Suprapubic skin (tissue), 4 donors: ENCODE measurements around the gene IMP4. TPM values are rescaled to one million over a fixed set of nuclear protein-coding genes. Genes with fewer than 3 reads are reported as not detected.

ENCODE experiments used
- DNase-seq, 2 donors: peaks; one replicate each; pipeline ENCODE4 v3.0.0-alpha.2; 2019; ENCODE audit warnings: low spot score in 2 of 2
- H3K27ac ChIP-seq: fragments of 200-600 bp; sonication (generic); one replicate; pipeline ENCODE4 v1.5.1; 2019
- H3K27me3 ChIP-seq: fragments of 200-600 bp; sonication (generic); one replicate; pipeline ENCODE4 v1.5.1; 2019
- H3K36me3 ChIP-seq: fragments of 200-600 bp; sonication (generic); one replicate; pipeline ENCODE4 v1.5.1; 2019
- H3K4me1 ChIP-seq: fragments of 200-600 bp; sonication (generic); one replicate; pipeline ENCODE4 v1.5.1; 2019
- H3K4me3 ChIP-seq: fragments of 200-600 bp; sonication (generic); one replicate; pipeline ENCODE4 v1.5.1; 2019; ENCODE audit warnings: mild to moderate bottlenecking
- H3K9me3 ChIP-seq: fragments of 200-600 bp; sonication (generic); one replicate; pipeline ENCODE4 v1.5.1; 2019
- CTCF ChIP-seq, 2 donors: fragments of 200-600 bp in 1 of 2; fragments of 450-650 bp in 1 of 2; sonication (generic) in 1 of 2; IDR thresholded peaks; one replicate each; pipeline ENCODE4 v1.5.1; 2016 to 2019; ENCODE audit warnings: antibody characterized with exemption in 2 of 2, mild to moderate bottlenecking in 1 of 2, moderate library complexity in 1 of 2
- EP300 ChIP-seq: sonication (generic); formaldehyde crosslinking; IDR thresholded peaks from one replicate; pipeline ENCODE4 v1.6.1; 2017; ENCODE audit warnings: antibody characterized with exemption
- POLR2A ChIP-seq, 2 donors: fragments of 450-650 bp; IDR thresholded peaks; one replicate each; pipeline ENCODE4 v1.6.1; 2017; ENCODE audit warnings: antibody characterized with exemption in 2 of 2, mild to moderate bottlenecking in 2 of 2, moderate library complexity in 2 of 2
- POLR2AphosphoS5 ChIP-seq, 3 donors: sonication (generic); formaldehyde crosslinking; IDR thresholded peaks; one replicate each; pipeline ENCODE4 v1.6.1; 2017; ENCODE audit warnings: antibody characterized with exemption in 3 of 3
- WGBS: methylation state at CpG from one replicate; pipeline ENCODE4 v1.1.5; 2018; 5-methylcytosine and 5-hydroxymethylcytosine counted together
- total RNA-seq, 4 donors: library from RNA; depleted of rRNA; stranded (reverse); fragments of >200 nt; gene quantifications; one replicate each; pipeline ENCODE4 v1.1.0, GENCODE V29; 2016

The IMP4 gene
- total RNA-seq, 4 donors from 2014 or later: 84.0 to 125 (median 98.8) TPM

GRCh38 chr2:130314377-130314776 is 28.3 kb upstream of the IMP4 start:
- Histone ChIP-seq H3K4me1 (no peaks in the 10 kb centered on the region), H3K9me3 (no peaks in the 10 kb centered on the region), H3K36me3 (no peaks in the 10 kb centered on the region), H3K27ac (no peak overlapping the region), H3K27me3 (no peaks in the 10 kb centered on the region), H3K4me3 (no peak overlapping the region)
- TF ChIP-seq POLR2A (IDR thresholded peaks at IDR 0.05) (no peak), POLR2AphosphoS5 (IDR thresholded peaks at IDR 0.05) (no peak), CTCF (IDR thresholded peaks at IDR 0.05) (no peak), EP300 (no peak)
- no CpG with 5 or more reads among the region's 3 CpGs for WGBS
- DNase-seq: no peak

DNA sequence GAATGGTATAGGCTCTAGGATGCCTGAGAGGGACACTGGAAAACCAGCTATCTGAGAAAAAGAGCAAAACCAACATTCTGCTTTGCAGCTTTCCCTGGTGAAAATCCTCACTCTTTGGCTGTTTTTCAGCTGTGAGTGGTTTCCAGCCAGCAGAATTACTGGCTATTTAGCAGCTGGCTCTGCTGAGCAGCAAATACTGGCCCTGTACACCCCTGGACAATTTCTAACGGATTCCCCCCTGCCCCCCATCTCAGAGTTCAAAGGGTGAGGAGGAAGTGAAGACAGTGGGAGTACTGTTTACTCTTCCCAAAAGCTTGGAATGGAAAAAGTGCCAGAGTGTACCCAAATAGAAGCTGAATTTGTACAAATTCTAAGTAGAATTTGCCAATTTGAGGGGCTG is 26.1 kb upstream of the IMP4 start:
- no peak for DNase-seq
- Histone ChIP-seq H3K9me3 (no peaks in the 10 kb centered on the region), H3K4me3 (no peak overlapping the region), H3K36me3 (no peaks in the 10 kb centered on the region), H3K27me3 (no peaks in the 10 kb centered on the region), H3K27ac (no peak overlapping the region), H3K4me1 (no peaks in the 10 kb centered on the region)
- WGBS: 0% methylated on average over 1 of the region's 1 CpG
- TF ChIP-seq CTCF (IDR thresholded peaks at IDR 0.05) (no peak), EP300 (no peak), POLR2AphosphoS5 (IDR thresholded peaks at IDR 0.05) (no peak), POLR2A (IDR thresholded peaks at IDR 0.05) (no peak)

- no peaks in the 10 kb centered on the region for H3K9me3 ChIP-seq
- H3K4me3 ChIP-seq: no peak overlapping the region
- H3K27me3 ChIP-seq: peaks cover 4% of the 10 kb centered on the region
- H3K27ac ChIP-seq: no peak overlapping the region
- H3K4me1 ChIP-seq: no peaks in the 10 kb centered on the region
- no peak for DNase-seq
- no peaks in the 10 kb centered on the region for H3K36me3 ChIP-seq
- no peak for TF ChIP-seq CTCF (IDR thresholded peaks at IDR 0.05)
- TF ChIP-seq POLR2A (IDR thresholded peaks at IDR 0.05): no peak
- no peak for TF ChIP-seq POLR2AphosphoS5 (IDR thresholded peaks at IDR 0.05)
- TF ChIP-seq EP300: no peak
- WGBS: 78% methylated on average over 7 of the region's 7 CpGs
Measured at GRCh38 chr2:130318906-130319305, 23.8 kb upstream of the IMP4 start.

DNA sequence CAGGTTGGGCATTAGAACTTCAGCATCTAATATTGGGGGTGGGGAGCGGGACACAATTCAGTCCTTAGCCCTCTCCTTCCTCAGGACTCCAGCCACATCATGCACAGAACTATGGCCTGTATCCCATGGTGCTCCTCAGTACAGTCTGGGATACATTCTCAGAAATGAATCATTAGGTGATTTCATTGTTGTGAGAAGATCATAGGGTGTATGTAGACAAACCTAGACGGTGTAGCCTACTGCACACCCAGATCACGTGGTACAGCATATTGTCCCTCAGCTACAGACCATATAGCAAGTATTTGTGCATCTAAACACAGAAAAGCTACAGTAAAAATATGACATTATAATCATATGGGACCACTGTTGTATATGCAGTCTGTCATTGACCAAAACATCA is 23.2 kb upstream of the IMP4 start:
- 88% methylated on average over 3 of the region's 3 CpGs for WGBS
- H3K36me3 ChIP-seq: no peaks in the 10 kb centered on the region
- peaks cover 7% of the 10 kb centered on the region for H3K27me3 ChIP-seq
- H3K4me3 ChIP-seq: no peak overlapping the region
- no peaks in the 10 kb centered on the region for H3K4me1 ChIP-seq
- H3K27ac ChIP-seq: no peak overlapping the region
- TF ChIP-seq EP300 (no peak), CTCF (IDR thresholded peaks at IDR 0.05) (no peak), POLR2A (IDR thresholded peaks at IDR 0.05) (no peak), POLR2AphosphoS5 (IDR thresholded peaks at IDR 0.05) (no peak)
- no peak for DNase-seq
- no peaks in the 10 kb centered on the region for H3K9me3 ChIP-seq

GRCh38 chr2:130327703-130328527 is 14.8 kb upstream of the IMP4 start:
- Histone ChIP-seq H3K9me3 (no peaks in the 10 kb centered on the region), H3K36me3 (no peaks in the 10 kb centered on the region), H3K27ac (no peak overlapping the region), H3K27me3 (peaks cover 40% of the 10 kb centered on the region), H3K4me1 (peaks cover 11% of the 10 kb centered on the region), H3K4me3 (no peak overlapping the region)
- no peak for TF ChIP-seq POLR2AphosphoS5 (IDR thresholded peaks at IDR 0.05)
- no peak for TF ChIP-seq CTCF (IDR thresholded peaks at IDR 0.05)
- TF ChIP-seq POLR2A (IDR thresholded peaks at IDR 0.05): no peak
- no peak for TF ChIP-seq EP300
- no peak for DNase-seq
- 80% methylated on average over 34 of the region's 43 CpGs for WGBS
